Gastrocnemius medialis (tissue), 4 donors: Measurements from ENCODE around the gene CDK5R1. TPM values are rescaled to one million over a fixed set of nuclear protein-coding genes. Genes with fewer than 3 reads are reported as not detected.

Experiments used
- ATAC-seq, 2 donors: fragments of 150-250 bp; one replicate each; pipeline ENCODE4 v1.9.1; 2016
- DNase-seq, 2 donors: peaks; one replicate each; pipeline ENCODE4 v3.0.0-alpha.2; 2019
- H3K27ac ChIP-seq, 4 donors: fragments of 200-600 bp; sonication (generic); 1 replicate in 1 of 4; 2 replicates in 3 of 4; pipeline ENCODE4 v1.5.1; 2016 to 2018; ENCODE audit warnings: mild to moderate bottlenecking in 2 of 4, moderate library complexity in 1 of 4
- H3K27me3 ChIP-seq, 3 donors: fragments of 200-600 bp; sonication (generic) in 2 of 3; 1 replicate in 1 of 3; 2 replicates in 2 of 3; pipeline versions ENCODE4 v1.5.1 to v1.6.0; 2016 to 2019; ENCODE audit warnings: mild to moderate bottlenecking in 1 of 3, moderate library complexity in 1 of 3
- H3K36me3 ChIP-seq, 2 donors: fragments of 200-600 bp; sonication (generic) in 1 of 2; one replicate each; pipeline ENCODE4 v1.5.1; 2017 to 2018
- H3K4me1 ChIP-seq, 2 donors: fragments of 200-600 bp; sonication (generic) in 1 of 2; one replicate each; pipeline ENCODE4 v1.5.1; 2016 to 2017; ENCODE audit warnings: mild to moderate bottlenecking in 2 of 2
- H3K4me3 ChIP-seq, 4 donors: fragments of 200-600 bp; sonication (generic) in 3 of 4; 1 replicate in 1 of 4; 2 replicates in 3 of 4; pipeline ENCODE4 v1.5.1; 2016 to 2019; ENCODE audit warnings: mild to moderate bottlenecking in 2 of 4
- H3K9me3 ChIP-seq, 3 donors: fragments of 200-600 bp; sonication (generic) in 2 of 3; 1 replicate in 1 of 3; 2 replicates in 2 of 3; pipeline ENCODE4 v1.5.1; 2016 to 2019
- CTCF ChIP-seq, 5 experiments: fragments of 450-650 bp in 3 of 5; fragments of 200-600 bp in 2 of 5; sonication (generic) in 2 of 5; IDR thresholded peaks in 4 of 5; conservative IDR thresholded peaks in 1 of 5; 1 replicate in 4 of 5; 2 replicates in 1 of 5; pipeline ENCODE4 v1.5.1; 2016 to 2019; ENCODE audit warnings: antibody characterized with exemption in 5 of 5, mild to moderate bottlenecking in 3 of 5, moderate library complexity in 3 of 5
- POLR2A ChIP-seq, 2 donors: fragments of 450-650 bp; IDR thresholded peaks; one replicate each; pipeline ENCODE4 v1.6.1; 2017; ENCODE audit warnings: antibody characterized with exemption in 2 of 2, mild to moderate bottlenecking in 2 of 2, moderate library complexity in 2 of 2
- in situ Hi-C, 4 donors: fragments of 200-750 bp; cut with MboI; loops; one replicate each; pipeline versions ENCODE4 v1.15.0 to v1.8.0; 2017; ENCODE audit warnings: low sequenced_read_pairs in 4 of 4
- intact Hi-C: fragments of 100-400 bp; cut with DNase I; formaldehyde crosslinking; loops from one replicate; pipeline ENCODE4 v1.15.1; 2023; ENCODE audit warnings: low total_unique reads
- total RNA-seq, 4 donors: library from RNA; depleted of rRNA; stranded (reverse); fragments of >200 nt; gene quantifications; one replicate each; pipeline versions ENCODE4 v1.1.0 to v1.2.3, GENCODE V29; 2016

The CDK5R1 gene
- total RNA-seq, 4 donors from 2014 or later, result 0.15 to 2.2 (median 1.5) TPM

DNA sequence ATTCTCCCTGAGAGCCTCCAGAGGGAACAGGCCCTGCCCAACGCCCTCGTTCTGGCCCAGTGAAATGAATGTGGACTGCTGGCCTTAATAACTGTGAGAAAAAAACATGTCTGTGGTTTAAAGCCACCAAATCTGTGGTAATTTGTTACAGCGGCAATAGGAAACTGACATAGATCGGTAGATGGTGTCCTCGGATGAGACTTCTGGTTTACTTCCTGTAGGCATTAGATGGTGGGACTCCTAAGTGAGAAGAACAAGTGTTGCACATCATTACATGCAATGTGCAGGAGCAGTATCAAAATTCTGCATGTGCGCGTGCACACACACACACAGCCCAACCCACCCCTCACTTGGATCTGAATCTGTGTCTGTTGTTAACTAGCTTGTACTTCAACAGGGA, 42.0 kb downstream of the CDK5R1 start:
- TF ChIP-seq POLR2A (IDR thresholded peaks at IDR 0.05) (no peak), CTCF (IDR thresholded peaks at IDR 0.05 in 4 of 5, conservative IDR thresholded peaks at IDR 0.05 in 1 of 5) (no peak)
- ATAC-seq (no peak), DNase-seq (no peak)
- Histone ChIP-seq H3K9me3 (no peaks in the 10 kb centered on the region), H3K36me3 (no peaks in the 10 kb centered on the region), H3K27ac (no peak overlapping the region), H3K4me1 (peaks cover 12 to 14% of the 10 kb centered on the region in 2 donors), H3K27me3 (no peaks in the 10 kb centered on the region), H3K4me3 (no peak overlapping the region)
- in situ Hi-C loops (no loop called here), intact Hi-C loops (no loop called here)

- Histone ChIP-seq H3K4me1 (peaks cover 12 to 14% of the 10 kb centered on the region in 2 donors), H3K4me3 (no peak overlapping the region), H3K9me3 (no peaks in the 10 kb centered on the region), H3K36me3 (no peaks in the 10 kb centered on the region), H3K27me3 (no peaks in the 10 kb centered on the region), H3K27ac (no peak overlapping the region)
- no peak for ATAC-seq
- no peak for TF ChIP-seq CTCF (IDR thresholded peaks at IDR 0.05 in 4 of 5, conservative IDR thresholded peaks at IDR 0.05 in 1 of 5)
- no peak for TF ChIP-seq POLR2A (IDR thresholded peaks at IDR 0.05)
- in situ Hi-C loops, result no loop called here
- DNase-seq, result no peak
- intact Hi-C loops, result no loop called here
These were observed 42.8 kb downstream of the CDK5R1 start for GRCh38 chr17:32529604-32530003.

DNA sequence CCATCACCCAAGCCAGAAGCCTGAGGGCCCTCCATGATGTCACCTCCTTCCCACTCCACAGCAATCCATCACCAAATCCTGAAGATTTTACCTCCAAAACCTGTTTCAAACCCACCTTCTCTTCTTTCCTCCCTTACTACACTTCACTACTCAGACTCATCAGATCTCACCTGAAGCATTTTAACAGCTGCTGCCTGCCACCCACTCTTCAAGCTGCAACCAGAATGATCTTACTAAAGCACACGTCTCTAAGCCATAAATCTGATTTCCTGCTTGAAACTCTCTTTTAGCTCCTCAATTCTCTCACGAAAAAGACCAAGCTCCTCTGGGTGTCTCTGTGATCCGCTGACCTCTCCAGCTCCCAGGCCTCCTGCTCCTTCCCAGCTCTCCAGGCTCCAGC, 46.5 kb downstream of the CDK5R1 start:
- intact Hi-C loops, result no loop called here
- no peaks in the 10 kb centered on the region for H3K9me3 ChIP-seq
- in situ Hi-C loops, result no loop called here
- no peaks in the 10 kb centered on the region for H3K27me3 ChIP-seq
- H3K27ac ChIP-seq, result no peak overlapping the region
- H3K4me3 ChIP-seq, result no peak overlapping the region
- no peak for ATAC-seq
- TF ChIP-seq POLR2A (IDR thresholded peaks at IDR 0.05) (no peak), CTCF (IDR thresholded peaks at IDR 0.05 in 4 of 5, conservative IDR thresholded peaks at IDR 0.05 in 1 of 5) (no peak)
- peaks cover 6 to 7% of the 10 kb centered on the region in 2 donors for H3K4me1 ChIP-seq
- no peak for DNase-seq
- H3K36me3 ChIP-seq, result no peaks in the 10 kb centered on the region

DNA sequence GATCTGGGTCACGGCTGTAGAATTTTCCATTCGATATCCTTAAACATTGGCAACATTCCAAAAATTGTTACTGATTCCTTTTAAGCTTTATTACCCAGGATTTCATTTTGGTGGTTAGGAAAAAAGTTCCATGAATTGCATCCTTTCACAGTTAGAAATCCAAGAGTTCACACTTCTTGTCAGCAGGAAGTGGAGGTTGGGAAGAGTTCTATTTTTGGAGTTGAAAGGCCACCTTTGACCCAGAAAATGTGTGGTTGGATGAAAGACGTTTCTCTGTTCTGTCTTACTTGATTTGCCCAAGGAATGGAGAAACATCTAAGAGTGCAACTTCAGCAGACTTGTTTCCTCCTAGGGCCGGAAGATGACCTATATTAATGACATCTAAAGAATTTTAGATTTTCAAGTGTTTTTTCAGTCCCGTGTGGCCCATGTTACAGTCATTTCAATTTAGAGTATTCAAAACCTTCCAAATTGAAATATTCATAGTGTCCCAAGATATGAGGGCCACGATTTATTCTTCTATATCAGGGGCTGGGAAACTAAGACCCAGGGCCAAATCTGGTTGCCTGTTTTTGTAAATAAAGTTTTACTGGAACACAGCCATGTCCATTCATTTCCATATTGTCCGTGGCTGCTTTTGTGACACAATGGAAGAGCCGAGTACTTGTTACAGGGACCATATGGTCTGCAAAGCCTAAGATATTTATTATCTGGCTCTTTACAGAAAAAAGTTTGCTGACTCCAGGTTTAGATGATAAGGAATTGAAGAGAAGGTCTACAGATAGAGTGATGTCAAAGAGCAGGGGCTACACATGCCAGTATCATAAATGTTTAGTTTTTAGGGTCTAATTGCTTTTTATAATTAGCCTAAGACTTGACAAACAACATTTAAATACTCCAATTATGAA, 50.2 kb downstream of the CDK5R1 start:
- Histone ChIP-seq H3K9me3 (no peaks in the 10 kb centered on the region), H3K36me3 (no peaks in the 10 kb centered on the region), H3K4me3 (no peak overlapping the region), H3K4me1 (peaks cover 6 to 7% of the 10 kb centered on the region in 2 donors), H3K27me3 (no peaks in the 10 kb centered on the region), H3K27ac (no peak overlapping the region)
- in situ Hi-C loops, result no loop called here
- ATAC-seq (no peak), DNase-seq (no peak)
- intact Hi-C loops, result no loop called here
- TF ChIP-seq POLR2A (IDR thresholded peaks at IDR 0.05) (no peak), CTCF (IDR thresholded peaks at IDR 0.05 in 4 of 5, conservative IDR thresholded peaks at IDR 0.05 in 1 of 5) (no peak)

Other genes with a start within 250 kb of the CDK5R1 start
- gene RHBDL3, start 221.2 kb upstream of the CDK5R1 start, total RNA-seq, result not detected
- 1 to 10 TPM; 4.1 to 8.9 (median 7.7) TPM for gene C17orf75, start 144.8 kb upstream of the CDK5R1 start, total RNA-seq
- 100 to 1,000 TPM in 1 of 4 donors, 10 to 100 TPM in 3; 51.4 to 126 (median 82.4) TPM for gene ZNF207, start 136.8 kb upstream of the CDK5R1 start, total RNA-seq
- 100 to 1,000 TPM in 3 of 4 donors, 10 to 100 TPM in 1; 81.7 to 215 (median 191) TPM for gene PSMD11, start 42.5 kb upstream of the CDK5R1 start, total RNA-seq